HG03064 (cell line): Measurements from ENCODE around the gene PTPRG.
A peak's percentile ranks its signal among the peaks of the same experiment; 100 is the strongest.

ENCODE experiments used
- ATAC-seq: cut with Tn5 transposase; IDR thresholded peaks from one replicate; pipeline ENCODE4 v1.9.1; 2021; ENCODE audit warnings: low read depth; ENCODE audit not compliant: unreplicated experiment

PTPRG gene

GRCh38 chr3:61875976-61876671 lies 314.8 kb downstream of the PTPRG start:
- ATAC-seq = no peak

GRCh38 chr3:61876797-61877196 lies 315.4 kb downstream of the PTPRG start:
- ATAC-seq = no peak

- peak; percentile 97 for ATAC-seq
Observed at GRCh38 chr3:61877359-61878138, 316.2 kb downstream of the PTPRG start.

GRCh38 chr3:61882253-61882652 lies 320.9 kb downstream of the PTPRG start:
- no peak for ATAC-seq

- ATAC-seq = no peak
Observed at GRCh38 chr3:61884794-61885193, 323.4 kb downstream of the PTPRG start.

GRCh38 chr3:61885414-61885813 lies 324.0 kb downstream of the PTPRG start:
- ATAC-seq = no peak

GRCh38 chr3:61887206-61887605 lies 325.8 kb downstream of the PTPRG start:
- no peak for ATAC-seq

GRCh38 chr3:61889259-61889658 lies 327.9 kb downstream of the PTPRG start:
- ATAC-seq = no peak

- ATAC-seq = no peak
Observed at GRCh38 chr3:61890167-61890566, 328.8 kb downstream of the PTPRG start.

GRCh38 chr3:61890586-61890985 lies 329.2 kb downstream of the PTPRG start:
- no peak for ATAC-seq

- ATAC-seq = no peak
Observed at GRCh38 chr3:61892891-61893290, 331.5 kb downstream of the PTPRG start.

- no peak for ATAC-seq
Observed at GRCh38 chr3:61893840-61894566, 332.6 kb downstream of the PTPRG start.

- ATAC-seq = peak; percentile 96
Observed at GRCh38 chr3:61894988-61895935, 333.9 kb downstream of the PTPRG start.

- ATAC-seq = no peak
Observed at GRCh38 chr3:61896251-61896650, 334.9 kb downstream of the PTPRG start.

GRCh38 chr3:61897848-61898247 lies 336.5 kb downstream of the PTPRG start:
- ATAC-seq = no peak

- ATAC-seq = no peak
Observed at GRCh38 chr3:61899700-61900462, 338.5 kb downstream of the PTPRG start.

GRCh38 chr3:61901496-61901895 lies 340.1 kb downstream of the PTPRG start:
- no peak for ATAC-seq

- no peak for ATAC-seq
Observed at GRCh38 chr3:61901986-61902385, 340.6 kb downstream of the PTPRG start.

GRCh38 chr3:61903074-61903473 lies 341.7 kb downstream of the PTPRG start:
- ATAC-seq = no peak
